Measurements from ENCODE around the gene KCNAB2. TPM values are rescaled to one million over a fixed set of nuclear protein-coding genes. Genes with fewer than 3 reads are reported as not detected.

Gene KCNAB2
- total RNA-seq, 2 donors from 2014 or later, result 214 to 334 TPM

- no peak for ATAC-seq
- Mint-ChIP-seq H3K36me3 (no peaks in the 10 kb centered on the region), H3K27ac (peak overlapping the region in 1 of 2 donors; percentile 68), H3K9me3 (no peaks in the 10 kb centered on the region)
- no peak for DNase-seq (ENCODE audit: low spot score in 2 of 2)
These were observed 46.5 kb downstream of the KCNAB2 start for GRCh38 chr1:6092211-6092610.

DNA sequence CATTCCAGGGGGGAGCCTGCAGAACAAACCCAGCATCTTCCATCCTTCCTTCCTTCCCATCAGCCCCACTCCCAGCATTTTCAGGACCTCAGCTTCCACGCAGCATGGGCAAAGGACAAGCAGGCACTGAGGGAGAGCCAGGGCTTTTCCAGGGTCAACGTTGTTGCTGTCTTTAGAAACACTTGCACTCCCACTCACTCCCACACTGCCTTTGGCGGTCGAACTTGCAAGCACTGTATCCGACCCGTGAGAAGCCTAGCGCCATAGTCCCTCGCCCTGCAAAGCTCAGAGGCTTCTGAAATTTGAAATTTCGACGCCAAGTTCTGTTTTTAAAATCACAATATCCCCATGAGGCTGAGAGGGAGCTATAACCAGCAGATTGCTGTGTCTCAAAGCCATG is 47.4 kb downstream of the KCNAB2 start:
- Mint-ChIP-seq H3K9me3 (no peaks in the 10 kb centered on the region), H3K36me3 (no peaks in the 10 kb centered on the region), H3K27ac (peak overlapping the region in 1 of 2 donors; percentile 10)
- ATAC-seq (no peak), DNase-seq (ENCODE audit: low spot score in 2 of 2) (no peak)

- no peaks in the 10 kb centered on the region for H3K9me3 Mint-ChIP-seq
- no peaks in the 10 kb centered on the region for H3K36me3 Mint-ChIP-seq
- ATAC-seq (no peak), DNase-seq (ENCODE audit: low spot score in 2 of 2) (no peak)
- H3K27ac Mint-ChIP-seq, result peak overlapping the region; percentile 10 to 52
These were observed 47.9 kb downstream of the KCNAB2 start for GRCh38 chr1:6093611-6094010.

GRCh38 chr1:6094246-6094645 is 48.6 kb downstream of the KCNAB2 start:
- peak overlapping the region; percentile 10 to 52 for H3K27ac Mint-ChIP-seq
- no peak for DNase-seq (ENCODE audit: low spot score in 2 of 2)
- no peak for ATAC-seq
- no peaks in the 10 kb centered on the region for H3K36me3 Mint-ChIP-seq
- no peaks in the 10 kb centered on the region for H3K9me3 Mint-ChIP-seq

DNA sequence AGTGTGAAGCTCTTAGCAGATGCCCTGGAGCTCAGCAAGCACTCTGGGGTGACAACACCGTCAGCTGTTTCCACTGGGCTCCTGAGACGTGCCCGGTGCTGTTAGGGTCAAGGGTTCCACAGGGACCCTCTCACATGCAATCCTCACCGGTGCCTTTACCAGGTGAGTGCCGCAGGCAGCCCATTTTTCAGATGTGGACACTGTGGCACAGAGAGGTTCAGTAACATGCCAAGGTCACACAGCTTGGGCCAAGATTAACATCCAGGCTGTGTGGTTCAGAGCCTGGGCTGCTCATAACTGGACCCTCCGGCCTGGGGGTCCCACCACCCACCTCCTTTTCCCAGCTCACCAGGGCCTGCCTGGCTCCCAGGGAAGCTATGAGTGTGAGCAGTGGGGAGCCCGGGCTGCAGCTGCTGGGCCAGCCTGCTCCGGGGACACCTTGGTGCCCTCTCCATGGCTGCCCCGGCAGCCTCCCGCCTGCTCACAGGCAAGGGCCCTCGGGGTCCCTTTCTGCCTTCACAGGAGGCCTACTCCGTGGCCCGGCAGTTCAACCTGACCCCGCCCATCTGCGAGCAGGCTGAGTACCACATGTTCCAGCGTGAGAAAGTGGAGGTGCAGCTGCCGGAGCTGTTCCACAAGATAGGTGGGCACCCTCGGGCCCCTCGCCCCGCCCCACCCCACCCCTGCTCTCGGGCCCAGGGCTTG is 49.3 kb downstream of the KCNAB2 start:
- Mint-ChIP-seq H3K27ac (no peak overlapping the region), H3K36me3 (no peaks in the 10 kb centered on the region), H3K9me3 (no peaks in the 10 kb centered on the region)
- ATAC-seq (no peak), DNase-seq (ENCODE audit: low spot score in 2 of 2) (no peak)

GRCh38 chr1:6095511-6096242 is 50.0 kb downstream of the KCNAB2 start:
- H3K27ac Mint-ChIP-seq, result no peak overlapping the region
- ATAC-seq (no peak), DNase-seq (ENCODE audit: low spot score in 2 of 2) (no peak)
- no peaks in the 10 kb centered on the region for H3K9me3 Mint-ChIP-seq
- no peaks in the 10 kb centered on the region for H3K36me3 Mint-ChIP-seq

DNA sequence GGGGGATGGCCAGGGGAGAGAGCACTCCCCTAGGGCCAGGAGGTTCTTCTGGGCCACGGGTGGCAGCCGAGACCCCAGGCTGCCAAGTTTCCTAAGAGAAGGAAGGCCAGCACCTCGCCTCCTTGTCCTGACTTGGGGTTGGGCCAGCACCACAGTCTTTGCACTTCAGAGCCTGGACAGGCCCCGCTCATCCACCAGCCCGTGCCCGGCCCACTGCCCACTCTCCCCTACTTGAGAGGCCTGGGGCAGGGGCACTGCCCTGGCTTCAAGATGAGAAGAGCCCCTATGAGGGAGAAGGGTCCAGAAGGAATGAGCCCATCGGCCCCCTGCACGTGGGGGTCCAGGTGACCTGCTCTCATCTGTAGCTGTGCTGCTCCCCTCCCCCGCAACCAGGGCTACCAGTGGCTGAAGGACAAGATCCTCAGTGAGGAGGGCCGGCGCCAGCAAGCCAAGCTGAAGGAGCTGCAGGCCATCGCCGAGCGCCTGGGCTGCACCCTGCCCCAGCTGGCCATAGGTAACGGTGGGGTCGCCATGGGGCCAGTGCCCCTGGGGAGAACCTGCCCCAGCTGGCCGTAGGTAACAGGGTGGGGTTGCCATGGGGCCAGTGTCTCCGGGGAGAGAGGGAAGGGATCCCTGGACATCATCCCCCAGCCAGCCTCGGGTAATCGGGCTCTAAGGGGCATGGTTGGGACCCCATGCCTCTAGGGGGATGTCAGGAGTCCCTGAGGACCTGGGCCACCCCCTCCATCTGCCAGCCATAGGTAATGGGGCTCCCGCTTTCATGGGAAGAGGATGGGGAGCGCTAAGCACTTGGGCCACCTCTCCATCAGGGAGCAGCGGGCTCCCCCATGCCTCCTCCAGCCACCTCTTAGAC is 50.8 kb downstream of the KCNAB2 start:
- DNase-seq (ENCODE audit: low spot score in 2 of 2) (no peak), ATAC-seq (no peak)
- H3K27ac Mint-ChIP-seq, result peak overlapping the region in 1 of 2 donors; percentile 72
- H3K9me3 Mint-ChIP-seq, result no peaks in the 10 kb centered on the region
- H3K36me3 Mint-ChIP-seq, result no peaks in the 10 kb centered on the region

DNA sequence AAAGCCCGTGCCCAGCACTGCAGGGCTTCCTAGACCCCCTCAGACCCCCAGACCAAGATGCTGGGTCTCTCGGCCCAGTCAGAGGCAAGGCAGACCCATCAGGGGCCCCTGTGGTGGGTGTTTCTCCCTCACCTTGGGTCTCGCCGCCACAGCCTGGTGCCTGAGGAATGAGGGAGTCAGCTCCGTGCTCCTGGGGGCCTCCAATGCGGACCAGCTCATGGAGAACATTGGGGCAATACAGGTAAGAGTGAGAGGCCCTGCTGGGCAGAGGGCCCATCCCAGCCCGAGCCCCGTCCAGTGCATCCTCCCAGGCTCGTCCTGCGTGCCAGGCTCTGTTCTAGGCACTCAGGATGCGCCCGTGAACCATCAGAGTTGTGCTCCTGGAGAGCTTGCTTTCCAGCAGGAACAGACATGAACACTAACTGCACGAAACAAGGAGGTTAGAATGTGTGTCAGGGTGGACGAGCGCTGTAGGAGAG is 51.5 kb downstream of the KCNAB2 start:
- H3K9me3 Mint-ChIP-seq, result no peaks in the 10 kb centered on the region
- H3K27ac Mint-ChIP-seq, result peak overlapping the region; percentile 72 to 91
- no peak for DNase-seq (ENCODE audit: low spot score in 2 of 2)
- no peaks in the 10 kb centered on the region for H3K36me3 Mint-ChIP-seq
- no peak for ATAC-seq

DNA sequence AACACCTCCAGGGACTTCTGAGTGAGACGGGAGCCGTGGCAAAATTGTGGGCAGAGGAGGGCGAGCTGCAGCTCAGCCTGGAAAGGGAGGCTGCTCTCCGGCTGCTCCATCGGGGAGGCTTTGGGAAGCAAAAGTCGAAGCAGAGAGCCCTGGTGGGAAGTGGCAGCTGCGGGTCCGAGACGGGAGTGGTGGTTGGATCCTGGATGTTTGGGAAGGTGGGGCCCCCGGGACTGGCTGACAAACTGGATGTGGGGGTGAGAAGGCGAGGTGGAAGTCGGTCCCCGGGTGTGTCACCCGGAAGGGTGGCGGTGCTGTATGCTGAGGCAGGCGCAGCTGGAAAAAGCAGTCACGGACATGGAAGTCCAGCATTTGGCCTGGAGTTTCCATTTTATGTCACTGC is 52.1 kb downstream of the KCNAB2 start:
- H3K9me3 Mint-ChIP-seq, result no peaks in the 10 kb centered on the region
- no peaks in the 10 kb centered on the region for H3K36me3 Mint-ChIP-seq
- ATAC-seq (no peak), DNase-seq (ENCODE audit: low spot score in 2 of 2) (no peak)
- peak overlapping the region; percentile 72 to 91 for H3K27ac Mint-ChIP-seq

- H3K9me3 Mint-ChIP-seq, result no peaks in the 10 kb centered on the region
- H3K36me3 Mint-ChIP-seq, result no peaks in the 10 kb centered on the region
- no peak for ATAC-seq
- DNase-seq (ENCODE audit: low spot score in 2 of 2), result no peak
- H3K27ac Mint-ChIP-seq, result peak overlapping the region; percentile 5 to 72
These were observed 52.9 kb downstream of the KCNAB2 start for GRCh38 chr1:6098303-6099215.

DNA sequence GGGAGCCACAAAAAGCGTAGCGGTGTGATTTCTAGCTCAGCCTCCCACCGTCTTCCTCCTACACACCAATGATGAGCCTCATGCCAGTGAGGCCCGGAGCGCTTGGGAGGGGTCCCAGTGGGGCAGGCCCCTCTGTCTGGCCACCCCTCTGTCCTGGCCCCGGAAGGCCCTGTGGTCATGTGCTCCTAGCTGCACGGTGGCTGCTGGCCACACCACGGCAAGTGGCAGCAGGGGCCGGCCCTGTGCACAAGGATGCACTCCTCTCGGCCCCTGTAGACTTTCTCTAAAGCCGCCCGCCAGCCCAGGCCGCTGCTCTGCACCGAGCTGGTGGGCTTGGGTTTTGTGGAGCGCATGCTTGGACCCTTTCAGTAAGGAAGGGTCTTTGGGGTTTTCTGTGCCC is 53.6 kb downstream of the KCNAB2 start:
- ATAC-seq (no peak), DNase-seq (ENCODE audit: low spot score in 2 of 2) (no peak)
- H3K27ac Mint-ChIP-seq, result peak overlapping the region; percentile 44 to 48
- no peaks in the 10 kb centered on the region for H3K9me3 Mint-ChIP-seq
- no peaks in the 10 kb centered on the region for H3K36me3 Mint-ChIP-seq

GRCh38 chr1:6099787-6100765 is 54.4 kb downstream of the KCNAB2 start:
- H3K9me3 Mint-ChIP-seq, result no peaks in the 10 kb centered on the region
- H3K27ac Mint-ChIP-seq, result peak overlapping the region in 1 of 2 donors; percentile 48
- ATAC-seq (peak in 1 of 2 donors; percentile 27), DNase-seq (ENCODE audit: low spot score in 2 of 2) (no peak)
- H3K36me3 Mint-ChIP-seq, result no peaks in the 10 kb centered on the region

DNA sequence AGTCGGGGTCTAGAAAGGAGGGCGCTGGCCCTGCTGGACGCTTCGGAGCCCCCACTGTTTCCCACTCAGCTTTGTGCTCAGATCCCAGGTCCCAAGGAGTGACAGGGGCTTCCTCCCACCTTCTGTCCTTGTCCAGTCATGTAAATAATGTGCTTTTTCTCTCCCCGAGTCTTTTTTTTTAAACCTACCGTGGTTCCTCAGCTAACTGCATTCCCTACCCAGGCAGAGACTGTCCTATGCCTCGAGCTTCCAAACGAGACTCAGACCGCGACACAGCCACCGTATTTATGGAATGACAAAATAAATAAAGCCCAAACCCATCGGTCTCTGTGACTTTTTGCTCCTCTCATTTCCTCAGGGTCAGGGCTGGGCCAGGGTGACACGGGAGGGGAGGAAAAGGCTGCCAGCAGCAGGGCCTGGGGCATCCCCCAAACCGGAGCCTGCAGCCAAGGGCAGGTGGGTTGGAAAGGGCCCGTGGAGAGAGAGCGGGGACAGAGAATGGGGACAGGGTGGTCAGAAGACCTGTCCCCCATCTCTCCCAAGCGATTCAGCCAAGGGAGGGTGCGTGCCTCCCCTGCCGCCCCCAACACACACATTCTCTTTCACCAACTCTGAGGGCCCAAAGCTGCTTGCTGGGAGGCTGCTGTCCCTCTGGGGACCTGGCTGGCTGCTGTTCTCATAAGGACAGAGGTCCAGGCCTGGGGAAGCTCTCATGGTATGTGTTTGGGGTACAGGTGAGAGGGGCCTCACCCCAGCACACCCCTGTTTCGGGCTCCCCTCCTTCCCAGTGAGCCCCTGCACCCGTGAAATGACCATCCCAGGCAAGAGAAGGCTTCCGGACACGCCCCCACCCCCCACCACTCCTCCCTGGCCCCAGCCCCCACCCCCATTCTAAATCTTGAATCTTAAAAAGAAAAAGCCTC is 55.4 kb downstream of the KCNAB2 start:
- Mint-ChIP-seq H3K27ac (peak overlapping the region; percentile 62 to 72), H3K9me3 (no peaks in the 10 kb centered on the region), H3K36me3 (no peaks in the 10 kb centered on the region)
- DNase-seq (ENCODE audit: low spot score in 2 of 2), result no peak
- peak in 1 of 2 donors; percentile 7 for ATAC-seq

DNA sequence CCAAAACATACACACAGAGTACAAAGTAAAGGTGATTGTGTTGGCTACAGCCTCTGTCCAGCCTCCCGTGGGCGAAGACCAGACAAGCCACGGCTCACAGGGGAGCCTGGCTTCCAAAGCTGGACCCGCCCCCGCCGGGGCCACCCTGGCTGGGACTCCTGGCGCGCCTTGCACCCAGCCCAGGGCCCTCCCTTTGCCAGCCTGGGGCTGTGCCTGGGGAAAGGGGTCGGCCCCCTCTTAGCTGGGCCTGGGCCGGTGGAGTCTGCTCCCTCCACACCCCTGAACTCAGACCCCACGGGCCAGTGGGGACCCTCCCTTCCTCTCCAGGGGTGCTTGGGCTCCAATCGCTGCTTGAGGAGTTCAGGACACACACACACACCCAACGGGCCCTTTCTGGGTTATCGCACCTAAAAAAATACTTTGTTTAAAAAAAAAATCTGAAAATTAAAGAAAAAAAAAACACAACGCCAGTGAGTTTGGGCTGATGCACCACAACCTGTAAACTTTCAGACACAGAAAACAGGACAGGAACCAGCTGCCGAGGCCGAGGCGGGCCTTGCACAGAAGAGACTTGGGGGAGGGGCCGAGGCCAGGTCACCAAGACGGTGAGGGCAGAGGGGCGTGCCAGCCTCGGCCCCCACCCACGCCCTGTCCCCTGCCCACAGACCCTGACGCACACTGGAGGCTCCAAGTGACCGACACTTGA is 56.3 kb downstream of the KCNAB2 start:
- DNase-seq (ENCODE audit: low spot score in 2 of 2) (no peak), ATAC-seq (peak; percentile 10 to 25)
- H3K27ac Mint-ChIP-seq, result peak overlapping the region in 1 of 2 donors; percentile 94
- H3K9me3 Mint-ChIP-seq, result no peaks in the 10 kb centered on the region
- H3K36me3 Mint-ChIP-seq, result no peaks in the 10 kb centered on the region

Measured in activated naive CD4-positive, alpha-beta T cell treated with anti-CD3 and anti-CD28 coated beads, Interleukin-2, amount 50 U/mL, for 72 hours (primary cell).